T-cell (primary cell): Measurements from ENCODE around the gene GEMIN4. TPM values are rescaled to one million over a fixed set of nuclear protein-coding genes. Genes with fewer than 3 reads are reported as not detected.
A peak's percentile ranks its signal among the peaks of the same experiment; 100 is the strongest.

Experiments
- ATAC-seq, 4 experiments: fragments of 200-7000 bp in 3 of 4; fragments of 150-1000 bp in 1 of 4; cut with Tn5 transposase; replicated peaks in 1 of 4; 1 replicate in 3 of 4; 2 replicates in 1 of 4; pipeline ENCODE4 v1.10.0; 2021; ENCODE audit warnings: moderate library complexity in 3 of 4, mild to moderate bottlenecking in 2 of 4, moderate number of reproducible peaks in 1 of 4
- CTCF ChIA-PET, 2 donors: fragments of 300-600 bp; sonication (Branson Sonifier 250); formaldehyde crosslinking; loops; one replicate each; lab custom pipeline; 2022; ENCODE audit warnings: antibody characterized with exemption in 2 of 2; lab: Charles Lee
- POLR2A ChIA-PET, 2 donors: fragments of 300-600 bp; sonication (Branson Sonifier 250); formaldehyde crosslinking; loops; one replicate each; lab custom pipeline; 2022; ENCODE audit warnings: antibody characterized with exemption in 2 of 2; lab: Charles Lee
- DNase-seq, 35 experiments: peaks; one replicate each; pipeline versions ENCODE4 v3.0.0 to v3.0.0-alpha.2; 2013 to 2023
- H3K27ac ChIP-seq: one replicate; pipeline ENCODE4 v1.5.1; 2013; ENCODE audit warnings: low read length
- H3K27me3 ChIP-seq, 2 experiments: replicated peaks in 1 of 2; 1 replicate in 1 of 2; 2 replicates in 1 of 2; pipeline versions ENCODE4 v1.6.1 to v1.7.0; 2013; ENCODE audit warnings: low read length in 1 of 2, mixed read lengths in 1 of 2; ENCODE audit not compliant: control insufficient read depth in 2 of 2, insufficient read depth in 2 of 2; ENCODE audit errors: extremely low read depth in 1 of 2
- H3K36me3 ChIP-seq, 2 donors: 1 replicate in 1 of 2; 2 replicates in 1 of 2; pipeline versions ENCODE4 v1.6.1 to v1.7.0; 2013; ENCODE audit warnings: low read length in 1 of 2; ENCODE audit not compliant: control insufficient read depth in 2 of 2, insufficient read depth in 1 of 2; ENCODE audit errors: extremely low read depth in 1 of 2
- H3K4me1 ChIP-seq, 2 experiments: 1 replicate in 1 of 2; 2 replicates in 1 of 2; pipeline versions ENCODE4 v1.6.1 to v1.7.0; 2013; ENCODE audit warnings: low read length in 2 of 2, mixed read lengths in 1 of 2; ENCODE audit not compliant: insufficient read depth in 2 of 2, control insufficient read depth in 1 of 2; ENCODE audit errors: extremely low read depth in 1 of 2
- H3K4me3 ChIP-seq, 2 donors: 1 replicate in 1 of 2; 2 replicates in 1 of 2; pipeline versions ENCODE4 v1.5.1 to v1.7.0; 2013; ENCODE audit warnings: mild to moderate bottlenecking in 2 of 2, low read length in 1 of 2, moderate library complexity in 1 of 2; ENCODE audit not compliant: control insufficient read depth in 1 of 2; ENCODE audit errors: extremely low read depth in 1 of 2
- H3K9me3 ChIP-seq: 2 replicates; pipeline ENCODE4 v1.7.0; 2013
- H3K27ac Mint-ChIP-seq, 2 donors: one replicate each; pipeline ENCODE4 v1.8.0; 2020 to 2021; ENCODE audit warnings: mild to moderate bottlenecking in 2 of 2, mixed read lengths in 2 of 2
- H3K27me3 Mint-ChIP-seq, 2 donors: one replicate each; pipeline ENCODE4 v1.8.0; 2021 to 2022; ENCODE audit warnings: mixed read lengths in 2 of 2
- H3K36me3 Mint-ChIP-seq: one replicate; pipeline ENCODE4 v1.8.0; 2021; ENCODE audit warnings: mixed read lengths
- H3K4me1 Mint-ChIP-seq, 3 donors: one replicate each; pipeline ENCODE4 v1.8.0; 2020 to 2022; ENCODE audit warnings: mixed read lengths in 3 of 3, mild to moderate bottlenecking in 1 of 3
- H3K4me3 Mint-ChIP-seq, 3 donors: one replicate each; pipeline ENCODE4 v1.8.0; 2020 to 2022; ENCODE audit warnings: mild to moderate bottlenecking in 3 of 3, mixed read lengths in 3 of 3, moderate library complexity in 3 of 3
- H3K9me3 Mint-ChIP-seq, 3 donors: one replicate each; pipeline ENCODE4 v1.8.0; 2020 to 2022; ENCODE audit warnings: mixed read lengths in 3 of 3
- WGBS: methylation state at CpG from one replicate; pipeline ENCODE4 v1.1.5; 2013; ENCODE audit warnings: missing lambda C conversion rate; ENCODE audit not compliant: insufficient coverage; 5-methylcytosine and 5-hydroxymethylcytosine counted together
- total RNA-seq, 35 experiments: library from RNA in 6 of 35; stranded (reverse) in 6 of 35; fragments of 120-200 nt in 1 of 35; gene quantifications; one replicate each; pipeline versions ENCODE4 v1.2.1 to v1.2.4 and lab custom pipeline; 2013 to 2026

Gene GEMIN4
- 10 to 100 TPM; 19.6 to 38.2 (median 36.0) TPM for total RNA-seq
- 13.6 TPM for total RNA-seq (2013)
- 22.4 to 186 (median 48.9) reads per million in 29 experiments for total RNA-seq (lab: John Stamatoyannopoulos, UW)

DNA sequence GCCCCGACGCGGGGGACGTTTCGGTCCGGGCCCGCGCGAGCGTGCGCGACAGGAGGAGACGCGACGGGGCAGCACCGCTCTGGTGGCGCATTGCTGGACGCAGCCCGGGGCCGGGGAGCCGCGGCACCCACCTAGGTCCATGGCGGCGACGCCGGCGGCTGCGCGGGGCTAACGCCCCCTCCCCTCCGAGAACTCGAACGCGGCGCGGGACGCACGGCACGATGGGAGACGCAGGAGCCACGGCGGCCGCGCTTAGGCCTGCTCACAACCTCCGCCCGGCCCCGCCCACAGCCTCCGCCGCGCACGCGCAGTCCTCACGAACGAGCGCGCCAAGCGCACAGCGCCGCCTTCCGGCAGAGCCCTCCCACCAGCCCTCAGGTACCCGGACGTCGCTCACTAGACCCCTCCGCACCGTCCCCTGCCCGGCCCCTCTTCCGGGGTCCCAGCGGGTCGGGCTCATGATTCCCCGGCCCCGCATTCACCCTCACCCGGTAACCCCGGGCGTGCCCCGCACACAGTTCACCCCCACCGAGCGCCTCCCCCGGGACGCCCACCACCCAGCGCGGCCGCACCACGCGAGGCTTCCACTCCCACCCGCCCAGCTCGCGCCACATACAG, at the start of gene GEMIN4:
TSS of gene GEMIN4 (minus strand) at position 263 of the 618 bp plus-strand sequence. CDS start at position 141, 122 bp downstream.
- Histone ChIP-seq H3K36me3 (peaks cover 0 to 11% of the 10 kb centered on the region in 2 donors), H3K4me3 (peak within 1 kb of the TSS; percentile 70 to 83), H3K4me1 (peaks cover 8 to 29% of the 10 kb centered on the region in 2 experiments), H3K9me3 (no peaks in the 10 kb centered on the region), H3K27me3 (no peaks in the 10 kb centered on the region), H3K27ac (peak within 1 kb of the TSS; percentile 50)
- peak within 1 kb of the TSS; percentile 92 for H3K27ac Mint-ChIP-seq
- DNase-seq (peak; percentile 88 to 99 (median 96)), ATAC-seq (peak; percentile 84 to 89 (median 85))
- peaks cover 32 to 43% (median 42%) of the 10 kb centered on the region in 3 donors for H3K4me1 Mint-ChIP-seq
- WGBS, result under 1% methylated on average over 87 of the region's 87 CpGs
- H3K27me3 Mint-ChIP-seq, result no peaks in the 10 kb centered on the region
- ChIA-PET CTCF (interaction anchor here (0.6 to 1.0 kb wide), 5 partner anchors 21 to 244 kb away, joined by 3 to 7 read pairs (median 5); partner anchors contain the start of gene TIMM22 (in 1 of the 2)), POLR2A (interaction anchor here in 1 of 2 donors (0.8 kb wide), 1 partner anchor 27 kb away, joined by 3 read pairs; no protein-coding TSS in a partner anchor)
- H3K36me3 Mint-ChIP-seq, result peaks cover 15% of the 10 kb centered on the region
- peak within 1 kb of the TSS; percentile 91 to 98 (median 92) for H3K4me3 Mint-ChIP-seq
- H3K9me3 Mint-ChIP-seq, result no peaks in the 10 kb centered on the region

DNA sequence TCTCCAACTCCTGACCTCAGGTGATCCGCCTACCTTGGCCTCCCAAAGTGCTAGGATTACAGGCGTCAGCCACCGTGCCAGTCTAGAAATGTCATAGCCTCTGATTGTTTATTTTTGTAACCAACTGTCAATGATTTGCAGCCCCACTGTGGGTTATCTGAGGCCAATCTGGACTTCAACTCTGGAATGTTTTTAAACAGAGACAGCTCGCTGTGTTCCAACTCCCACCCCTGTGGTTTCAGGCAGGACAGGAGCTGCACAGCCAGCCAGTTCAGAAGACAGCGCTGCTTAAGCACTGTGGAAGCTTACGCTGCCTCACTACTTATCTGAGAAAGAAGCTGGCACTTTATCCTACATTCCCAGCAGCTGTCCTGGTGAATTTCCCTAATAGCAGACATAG, 49.6 kb upstream of the GEMIN4 start:
- H3K36me3 Mint-ChIP-seq, result no peaks in the 10 kb centered on the region
- H3K27ac ChIP-seq, result no peak overlapping the region
- H3K36me3 ChIP-seq, result no peaks in the 10 kb centered on the region
- no peaks in the 10 kb centered on the region for H3K4me1 ChIP-seq
- H3K4me3 ChIP-seq, result no peak overlapping the region
- 73% methylated on average over 6 of the region's 6 CpGs for WGBS
- ATAC-seq, result no peak
- no peaks in the 10 kb centered on the region for H3K4me1 Mint-ChIP-seq
- POLR2A ChIA-PET, result no interaction called here
- no peak overlapping the region for H3K4me3 Mint-ChIP-seq
- H3K9me3 ChIP-seq, result no peaks in the 10 kb centered on the region
- H3K27me3 ChIP-seq, result peaks cover 0 to 23% of the 10 kb centered on the region in 2 experiments
- no peaks in the 10 kb centered on the region for H3K9me3 Mint-ChIP-seq
- DNase-seq, result no peak
- no peak overlapping the region for H3K27ac Mint-ChIP-seq
- peaks cover 0 to under 1% of the 10 kb centered on the region in 2 donors for H3K27me3 Mint-ChIP-seq
- CTCF ChIA-PET, result no interaction called here

DNA sequence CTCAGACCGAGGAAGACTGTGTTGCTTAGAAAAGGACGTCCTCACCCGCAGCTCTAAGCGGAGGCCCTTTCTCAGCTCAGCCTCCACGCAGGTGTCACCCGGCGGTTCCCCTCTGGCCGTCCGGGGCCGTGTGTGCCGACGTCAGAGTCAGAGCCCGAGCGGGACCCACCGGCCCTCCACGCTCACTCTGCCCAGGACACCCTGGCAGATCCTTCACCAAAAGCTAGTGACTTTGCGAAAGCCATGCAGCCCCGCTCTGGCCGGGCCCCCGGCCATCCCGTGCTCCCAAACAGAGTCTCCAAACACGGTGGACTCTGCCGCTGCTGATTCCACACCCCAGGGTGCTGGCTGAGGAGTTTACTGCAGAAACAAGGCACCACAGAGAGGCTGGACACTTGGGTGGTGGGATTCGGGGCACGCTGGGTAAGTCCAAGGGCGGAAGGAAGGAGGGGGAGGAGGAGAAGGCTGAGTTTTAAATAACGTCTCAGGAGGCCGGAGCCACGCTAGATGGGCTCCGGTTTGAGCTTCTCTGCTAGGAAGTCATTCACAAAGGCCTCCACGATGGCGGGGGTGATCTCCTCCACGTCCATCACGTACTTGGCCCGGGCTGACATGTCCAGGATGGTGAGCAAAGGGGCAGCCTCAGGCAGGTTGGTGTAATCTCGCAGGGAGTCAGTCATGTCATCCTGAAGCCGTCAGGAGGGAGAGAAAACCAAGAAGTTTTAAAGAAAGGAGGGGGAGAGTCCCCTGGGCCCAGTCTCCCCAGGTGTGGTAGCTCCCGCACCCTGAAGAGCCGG, 48.6 kb upstream of the GEMIN4 start:
- no peak for DNase-seq
- no peaks in the 10 kb centered on the region for H3K36me3 Mint-ChIP-seq
- no peak for ATAC-seq
- Histone ChIP-seq H3K36me3 (no peaks in the 10 kb centered on the region), H3K4me1 (no peaks in the 10 kb centered on the region), H3K27me3 (peaks cover 0 to 19% of the 10 kb centered on the region in 2 experiments), H3K9me3 (no peaks in the 10 kb centered on the region), H3K4me3 (no peak overlapping the region), H3K27ac (no peak overlapping the region)
- no peaks in the 10 kb centered on the region for H3K27me3 Mint-ChIP-seq
- no peak overlapping the region for H3K27ac Mint-ChIP-seq
- H3K4me1 Mint-ChIP-seq, result peaks cover 0 to 1% (median 1%) of the 10 kb centered on the region in 3 donors
- H3K4me3 Mint-ChIP-seq, result no peak overlapping the region
- WGBS, result 90% methylated on average over 35 of the region's 39 CpGs
- no peaks in the 10 kb centered on the region for H3K9me3 Mint-ChIP-seq
- POLR2A ChIA-PET, result no interaction called here
- CTCF ChIA-PET, result no interaction called here

DNA sequence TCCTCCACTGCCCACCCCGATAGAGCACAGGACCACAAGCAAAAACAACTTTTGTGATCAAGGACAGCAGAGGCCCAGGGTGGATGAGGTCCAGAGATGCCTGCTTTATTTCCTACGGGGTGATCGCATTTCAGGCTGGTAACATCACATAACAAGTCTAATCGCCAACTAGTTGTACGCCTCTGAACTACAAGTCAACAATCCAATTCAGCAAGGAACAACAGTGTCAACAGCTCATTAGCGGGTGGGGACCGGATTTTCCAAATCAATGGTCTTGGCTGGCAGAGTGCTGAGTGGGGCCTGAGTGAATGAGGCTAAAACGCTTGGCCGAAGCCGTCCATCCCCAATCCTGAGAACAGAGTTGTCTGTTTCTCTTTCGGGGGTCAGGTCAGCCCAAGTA, 47.2 kb upstream of the GEMIN4 start:
- DNase-seq (no peak), ATAC-seq (no peak)
- no peak overlapping the region for H3K27ac Mint-ChIP-seq
- H3K36me3 Mint-ChIP-seq, result no peaks in the 10 kb centered on the region
- CTCF ChIA-PET, result interaction anchor here in 1 of 2 donors (0.7 kb wide), 1 partner anchor 12 kb away, joined by 3 read pairs; no protein-coding TSS in a partner anchor
- POLR2A ChIA-PET, result no interaction called here
- H3K9me3 Mint-ChIP-seq, result no peaks in the 10 kb centered on the region
- no peak overlapping the region for H3K4me3 Mint-ChIP-seq
- H3K27ac ChIP-seq, result no peak overlapping the region
- 96% methylated on average over 3 of the region's 11 CpGs for WGBS
- no peaks in the 10 kb centered on the region for H3K27me3 Mint-ChIP-seq
- peaks cover 6 to 10% (median 6%) of the 10 kb centered on the region in 3 donors for H3K4me1 Mint-ChIP-seq
- peaks cover 0 to 14% of the 10 kb centered on the region in 2 experiments for H3K27me3 ChIP-seq
- H3K9me3 ChIP-seq, result no peaks in the 10 kb centered on the region
- no peak overlapping the region for H3K4me3 ChIP-seq
- no peaks in the 10 kb centered on the region for H3K36me3 ChIP-seq
- peaks cover 0 to 7% of the 10 kb centered on the region in 2 experiments for H3K4me1 ChIP-seq

- H3K9me3 ChIP-seq, result no peaks in the 10 kb centered on the region
- ATAC-seq, result no peak
- POLR2A ChIA-PET, result no interaction called here
- Mint-ChIP-seq H3K27me3 (no peaks in the 10 kb centered on the region), H3K36me3 (no peaks in the 10 kb centered on the region), H3K9me3 (no peaks in the 10 kb centered on the region), H3K4me1 (peaks cover 6 to 10% (median 6%) of the 10 kb centered on the region in 3 donors), H3K27ac (no peak overlapping the region), H3K4me3 (no peak overlapping the region)
- 60% methylated on average over 9 of the region's 11 CpGs for WGBS
- CTCF ChIA-PET, result interaction anchor here in 1 of 2 donors (0.9 kb wide), 1 partner anchor 183 kb away, joined by 4 read pairs; no protein-coding TSS in a partner anchor
- peaks cover 0 to 9% of the 10 kb centered on the region in 2 experiments for H3K27me3 ChIP-seq
- peaks cover 0 to 2% of the 10 kb centered on the region in 2 donors for H3K36me3 ChIP-seq
- no peak for DNase-seq
- H3K4me3 ChIP-seq, result no peak overlapping the region
- H3K27ac ChIP-seq, result no peak overlapping the region
- H3K4me1 ChIP-seq, result peaks cover 0 to 7% of the 10 kb centered on the region in 2 experiments
Measured at GRCh38 chr17:798246-798645, 46.2 kb upstream of the GEMIN4 start.

GRCh38 chr17:797236-797840, 45.3 kb upstream of the GEMIN4 start:
- H3K27ac ChIP-seq, result no peak overlapping the region
- H3K9me3 ChIP-seq, result no peaks in the 10 kb centered on the region
- Mint-ChIP-seq H3K4me3 (no peak overlapping the region), H3K27me3 (no peaks in the 10 kb centered on the region), H3K9me3 (no peaks in the 10 kb centered on the region), H3K36me3 (no peaks in the 10 kb centered on the region), H3K4me1 (peaks cover 6 to 10% (median 6%) of the 10 kb centered on the region in 3 donors), H3K27ac (no peak overlapping the region)
- no peak overlapping the region for H3K4me3 ChIP-seq
- ChIA-PET CTCF (interaction anchor here in 1 of 2 donors (0.6 kb wide), 1 partner anchor 128 kb away, joined by 4 read pairs; no protein-coding TSS in a partner anchor), POLR2A (no interaction called here)
- peaks cover 0 to 7% of the 10 kb centered on the region in 2 experiments for H3K4me1 ChIP-seq
- peaks cover 1 to 7% of the 10 kb centered on the region in 2 donors for H3K36me3 ChIP-seq
- ATAC-seq (no peak), DNase-seq (no peak)
- WGBS, result 93% methylated on average over 16 of the region's 22 CpGs
- peaks cover 0 to 3% of the 10 kb centered on the region in 2 experiments for H3K27me3 ChIP-seq
